SU-DHL-6 (cell line): Measurements from ENCODE around the gene AFF3.

Source experiments
- EZH2phosphoT487 ChIP-seq: fragments of 200-600 bp; sonication (generic), shearing (Covaris generic); conservative IDR thresholded peaks from 2 replicates; pipeline ENCODE4 v1.6.1; 2018; ENCODE audit warnings: mild to moderate bottlenecking, antibody characterized with exemption, low read length, moderate library complexity, mixed read lengths
- TF ChIP-seq, protein P1 (sequence below): fragments of 200-600 bp; sonication (generic); IDR thresholded peaks from one replicate; pipeline ENCODE4 v1.5.1; 2017; ENCODE audit warnings: antibody characterized with exemption, mild to moderate bottlenecking, low read length, moderate library complexity; ENCODE audit not compliant: insufficient read depth, poor library complexity, severe bottlenecking

DNA sequence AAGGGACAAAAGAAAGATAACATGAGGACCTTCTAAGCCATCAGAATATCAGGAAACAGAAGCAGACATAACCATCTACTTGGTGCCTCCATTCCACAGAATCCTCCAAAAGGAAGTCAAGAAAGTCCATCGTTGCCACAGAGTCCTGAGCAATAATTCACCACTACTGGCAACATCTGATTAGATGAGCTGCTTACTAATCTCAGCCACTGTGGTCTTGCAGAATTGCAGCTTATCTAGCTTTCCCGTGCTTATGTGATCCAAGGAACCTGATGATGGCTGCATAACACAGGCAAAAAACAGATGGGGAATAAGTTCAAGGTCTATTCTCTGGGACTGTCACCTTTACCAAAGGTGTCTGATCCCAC, 278.5 kb downstream of the AFF3 start:
- TF ChIP-seq, protein P1, sequence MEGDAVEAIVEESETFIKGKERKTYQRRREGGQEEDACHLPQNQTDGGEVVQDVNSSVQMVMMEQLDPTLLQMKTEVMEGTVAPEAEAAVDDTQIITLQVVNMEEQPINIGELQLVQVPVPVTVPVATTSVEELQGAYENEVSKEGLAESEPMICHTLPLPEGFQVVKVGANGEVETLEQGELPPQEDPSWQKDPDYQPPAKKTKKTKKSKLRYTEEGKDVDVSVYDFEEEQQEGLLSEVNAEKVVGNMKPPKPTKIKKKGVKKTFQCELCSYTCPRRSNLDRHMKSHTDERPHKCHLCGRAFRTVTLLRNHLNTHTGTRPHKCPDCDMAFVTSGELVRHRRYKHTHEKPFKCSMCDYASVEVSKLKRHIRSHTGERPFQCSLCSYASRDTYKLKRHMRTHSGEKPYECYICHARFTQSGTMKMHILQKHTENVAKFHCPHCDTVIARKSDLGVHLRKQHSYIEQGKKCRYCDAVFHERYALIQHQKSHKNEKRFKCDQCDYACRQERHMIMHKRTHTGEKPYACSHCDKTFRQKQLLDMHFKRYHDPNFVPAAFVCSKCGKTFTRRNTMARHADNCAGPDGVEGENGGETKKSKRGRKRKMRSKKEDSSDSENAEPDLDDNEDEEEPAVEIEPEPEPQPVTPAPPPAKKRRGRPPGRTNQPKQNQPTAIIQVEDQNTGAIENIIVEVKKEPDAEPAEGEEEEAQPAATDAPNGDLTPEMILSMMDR = no peak
- no peak for TF ChIP-seq EZH2phosphoT487
